ENCODE results near the gene AP2M1. TPM values are rescaled to one million over a fixed set of nuclear protein-coding genes. Genes with fewer than 3 reads are reported as not detected.
A peak's percentile ranks its signal among the peaks of the same experiment; 100 is the strongest.

Gene AP2M1
- total and polyA plus RNA-seq, 2 of the 8 experiments (the other 6 are each of a cell fraction or from before 2014, with no cell fraction given) = 403 to 454 TPM

GRCh38 chr3:184175981-184176376, 1.3 kb downstream of the AP2M1 start:
- TF ChIP-seq EZH2 (IDR thresholded peaks at IDR 0.05; ENCODE audit: low read depth, low read length, severe bottlenecking) = no peak
- no peak for TF ChIP-seq GTF2F1 (IDR thresholded peaks at IDR 0.05; ENCODE audit: borderline replicate concordance, low read depth, low read length)
- TF ChIP-seq, protein P1, sequence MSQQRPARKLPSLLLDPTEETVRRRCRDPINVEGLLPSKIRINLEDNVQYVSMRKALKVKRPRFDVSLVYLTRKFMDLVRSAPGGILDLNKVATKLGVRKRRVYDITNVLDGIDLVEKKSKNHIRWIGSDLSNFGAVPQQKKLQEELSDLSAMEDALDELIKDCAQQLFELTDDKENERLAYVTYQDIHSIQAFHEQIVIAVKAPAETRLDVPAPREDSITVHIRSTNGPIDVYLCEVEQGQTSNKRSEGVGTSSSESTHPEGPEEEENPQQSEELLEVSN (IDR thresholded peaks at IDR 0.05) = no peak
- peak; percentile 2 for TF ChIP-seq KDM4A (IDR thresholded peaks at IDR 0.05; ENCODE audit: low read depth, low read length, severe bottlenecking)
- Histone ChIP-seq H2BK120ac (replicated peaks; ENCODE audit: low read depth, low read length) (no peak overlapping the region), H3K23ac (ENCODE audit: insufficient read length) (no peak overlapping the region), H2BK15ac (ENCODE audit: low read length) (no peak overlapping the region), H3K79me1 (ENCODE audit: low read depth, low read length) (peaks cover 13% of the 10 kb centered on the region), H4K20me1 (replicated peaks in 1 of 2; ENCODE audit: control insufficient read depth in 1 of 2, insufficient read depth in 2 of 2, low read length in 2 of 2) (peaks cover 0 to 17% of the 10 kb centered on the region in 2 experiments), H4K8ac (ENCODE audit: extremely low read depth, insufficient read depth, low read length) (no peak overlapping the region), H2AK5ac (ENCODE audit: low read depth, low read length) (no peak overlapping the region), H3K9ac (replicated peaks in 1 of 4; ENCODE audit: extremely low read depth in 1 of 4, low read depth in 3 of 4, low read length in 3 of 4) (peak overlapping the region in 2 of 4 experiments; percentile 66 to 71; a peak in 5 of 7 replicates), H3K27me3 (replicated peaks in 1 of 4; ENCODE audit: control insufficient read depth in 3 of 4, extremely low read depth in 1 of 4, insufficient read depth in 3 of 4, low read length in 3 of 4) (no peaks in the 10 kb centered on the region), H3K4me2 (ENCODE audit: insufficient read depth in 1 of 2, low read depth in 2 of 2, low read length in 2 of 2) (peak overlapping the region; percentile 91 to 96), H2AFZ (ENCODE audit: low read length) (no peak overlapping the region), H3K4me1 (replicated peaks in 1 of 4; ENCODE audit: control insufficient read depth in 3 of 4, insufficient read depth in 4 of 4, low read length in 3 of 4) (peaks cover 0 to 23% (median 15%) of the 10 kb centered on the region in 4 experiments; a peak in 6 of 7 replicates), H3K14ac (ENCODE audit: insufficient read length) (no peak overlapping the region), H3K27ac (ENCODE audit: low read depth, low read length) (peak overlapping the region; percentile 87), H2BK12ac (ENCODE audit: low read depth, low read length) (no peak overlapping the region; the same call in 1 of the 2 replicates), H3K4ac (replicated peaks; ENCODE audit: insufficient read length, low read depth, low read length) (no peak overlapping the region), H3K4me3 (ENCODE audit: extremely low read depth in 1 of 4, insufficient read depth in 2 of 4, low read depth in 3 of 4, low read length in 4 of 4) (peak overlapping the region; percentile 68 to 92 (median 86)), H3K79me2 (ENCODE audit: control insufficient read depth in 1 of 2, insufficient read depth in 2 of 2, low read length in 2 of 2) (peaks cover 0 to 37% of the 10 kb centered on the region in 2 experiments; a peak in 2 of 4 replicates), H3K36me3 (ENCODE audit: control insufficient read depth in 2 of 4, insufficient read depth in 4 of 4, low read length in 3 of 4) (peaks cover 32 to 42% (median 36%) of the 10 kb centered on the region in 4 experiments), H2BK20ac (ENCODE audit: low read length) (no peak overlapping the region), H4K5ac (ENCODE audit: insufficient read length, low read depth, low read length) (peak overlapping the region; percentile 20), H2BK5ac (ENCODE audit: low read depth, low read length) (peak overlapping the region; percentile 45; the same call in 1 of the 2 replicates), H3K9me3 (ENCODE audit: insufficient read depth in 2 of 2, low read depth in 1 of 2, low read length in 1 of 2) (no peaks in the 10 kb centered on the region), H3K18ac (ENCODE audit: extremely low read depth, low read length) (no peak overlapping the region), H3K56ac (replicated peaks; ENCODE audit: insufficient read length, low read depth, low read length) (peak overlapping the region; percentile 3), H3K23me2 (ENCODE audit: low read depth, low read length) (peaks cover 8% of the 10 kb centered on the region), H4K91ac (replicated peaks; ENCODE audit: insufficient read length, low read length) (no peak overlapping the region)
- FAIRE-seq (no peak), DNase-seq (ENCODE audit: low read depth in 1 of 2, low spot score in 2 of 2) (no peak)
- 18% methylated on average over 3 of the region's 3 CpGs; no CpG with 5 or more reads in 1 of the 2 experiments for WGBS, 2 experiments (ENCODE audit: extremely low coverage in 1 of 2, insufficient coverage in 1 of 2, insufficient read length in 1 of 2, insufficient replicate concordance in 2 of 2, low coverage in 1 of 2, low lambda C conversion rate in 2 of 2, missing lambda C conversion rate in 1 of 2)
- ChIA-PET CTCF (ENCODE audit: partially characterized antibody) (interaction anchor here (0.7 to 2.8 kb wide), 6 partner anchors 11 to 51 kb away, joined by 3 to 16 read pairs (median 4); partner anchors contain the start of gene ABCF3), POLR2A (ENCODE audit: partially characterized antibody) (interaction anchor here (0.6 to 2.1 kb wide), 8 partner anchors 9 to 623 kb away, joined by 4 to 17 read pairs (median 6); partner anchors contain the start of genes ABCF3 and DVL3)
